Measurements from ENCODE around the gene PRKCA. TPM values are rescaled to one million over a fixed set of nuclear protein-coding genes. Genes with fewer than 3 reads are reported as not detected.

PRKCA gene
- total and polyA plus RNA-seq, 2 experiments from 2014 or later = 6.4 to 35.4 TPM

DNA sequence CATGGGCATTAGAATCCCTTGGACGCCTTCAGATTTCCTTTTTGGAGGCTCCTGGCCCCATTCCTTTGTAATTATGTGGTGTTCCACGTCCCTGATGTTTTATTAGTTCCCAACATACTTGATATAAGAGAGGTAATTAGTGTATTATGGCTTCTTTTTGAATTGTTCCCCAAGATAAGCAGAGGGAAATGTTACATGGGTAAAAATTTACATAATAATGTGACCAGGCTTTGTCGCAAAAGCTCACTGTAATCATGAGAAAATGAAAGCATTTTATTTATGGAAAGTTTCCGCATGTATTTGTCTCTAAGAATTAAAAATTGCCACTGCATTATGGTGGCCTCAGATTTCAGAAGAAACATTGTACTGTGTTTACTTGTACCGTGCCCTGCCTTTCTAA, 177.8 kb downstream of the PRKCA start:
- H3K4me1 ChIP-seq (ENCODE audit: insufficient read depth) = peaks cover 22% of the 10 kb centered on the region
- no peaks in the 10 kb centered on the region; the same call in 1 of the 2 replicates for H3K9me2 ChIP-seq (ENCODE audit: insufficient read depth)
- TF ChIP-seq, protein P1, sequence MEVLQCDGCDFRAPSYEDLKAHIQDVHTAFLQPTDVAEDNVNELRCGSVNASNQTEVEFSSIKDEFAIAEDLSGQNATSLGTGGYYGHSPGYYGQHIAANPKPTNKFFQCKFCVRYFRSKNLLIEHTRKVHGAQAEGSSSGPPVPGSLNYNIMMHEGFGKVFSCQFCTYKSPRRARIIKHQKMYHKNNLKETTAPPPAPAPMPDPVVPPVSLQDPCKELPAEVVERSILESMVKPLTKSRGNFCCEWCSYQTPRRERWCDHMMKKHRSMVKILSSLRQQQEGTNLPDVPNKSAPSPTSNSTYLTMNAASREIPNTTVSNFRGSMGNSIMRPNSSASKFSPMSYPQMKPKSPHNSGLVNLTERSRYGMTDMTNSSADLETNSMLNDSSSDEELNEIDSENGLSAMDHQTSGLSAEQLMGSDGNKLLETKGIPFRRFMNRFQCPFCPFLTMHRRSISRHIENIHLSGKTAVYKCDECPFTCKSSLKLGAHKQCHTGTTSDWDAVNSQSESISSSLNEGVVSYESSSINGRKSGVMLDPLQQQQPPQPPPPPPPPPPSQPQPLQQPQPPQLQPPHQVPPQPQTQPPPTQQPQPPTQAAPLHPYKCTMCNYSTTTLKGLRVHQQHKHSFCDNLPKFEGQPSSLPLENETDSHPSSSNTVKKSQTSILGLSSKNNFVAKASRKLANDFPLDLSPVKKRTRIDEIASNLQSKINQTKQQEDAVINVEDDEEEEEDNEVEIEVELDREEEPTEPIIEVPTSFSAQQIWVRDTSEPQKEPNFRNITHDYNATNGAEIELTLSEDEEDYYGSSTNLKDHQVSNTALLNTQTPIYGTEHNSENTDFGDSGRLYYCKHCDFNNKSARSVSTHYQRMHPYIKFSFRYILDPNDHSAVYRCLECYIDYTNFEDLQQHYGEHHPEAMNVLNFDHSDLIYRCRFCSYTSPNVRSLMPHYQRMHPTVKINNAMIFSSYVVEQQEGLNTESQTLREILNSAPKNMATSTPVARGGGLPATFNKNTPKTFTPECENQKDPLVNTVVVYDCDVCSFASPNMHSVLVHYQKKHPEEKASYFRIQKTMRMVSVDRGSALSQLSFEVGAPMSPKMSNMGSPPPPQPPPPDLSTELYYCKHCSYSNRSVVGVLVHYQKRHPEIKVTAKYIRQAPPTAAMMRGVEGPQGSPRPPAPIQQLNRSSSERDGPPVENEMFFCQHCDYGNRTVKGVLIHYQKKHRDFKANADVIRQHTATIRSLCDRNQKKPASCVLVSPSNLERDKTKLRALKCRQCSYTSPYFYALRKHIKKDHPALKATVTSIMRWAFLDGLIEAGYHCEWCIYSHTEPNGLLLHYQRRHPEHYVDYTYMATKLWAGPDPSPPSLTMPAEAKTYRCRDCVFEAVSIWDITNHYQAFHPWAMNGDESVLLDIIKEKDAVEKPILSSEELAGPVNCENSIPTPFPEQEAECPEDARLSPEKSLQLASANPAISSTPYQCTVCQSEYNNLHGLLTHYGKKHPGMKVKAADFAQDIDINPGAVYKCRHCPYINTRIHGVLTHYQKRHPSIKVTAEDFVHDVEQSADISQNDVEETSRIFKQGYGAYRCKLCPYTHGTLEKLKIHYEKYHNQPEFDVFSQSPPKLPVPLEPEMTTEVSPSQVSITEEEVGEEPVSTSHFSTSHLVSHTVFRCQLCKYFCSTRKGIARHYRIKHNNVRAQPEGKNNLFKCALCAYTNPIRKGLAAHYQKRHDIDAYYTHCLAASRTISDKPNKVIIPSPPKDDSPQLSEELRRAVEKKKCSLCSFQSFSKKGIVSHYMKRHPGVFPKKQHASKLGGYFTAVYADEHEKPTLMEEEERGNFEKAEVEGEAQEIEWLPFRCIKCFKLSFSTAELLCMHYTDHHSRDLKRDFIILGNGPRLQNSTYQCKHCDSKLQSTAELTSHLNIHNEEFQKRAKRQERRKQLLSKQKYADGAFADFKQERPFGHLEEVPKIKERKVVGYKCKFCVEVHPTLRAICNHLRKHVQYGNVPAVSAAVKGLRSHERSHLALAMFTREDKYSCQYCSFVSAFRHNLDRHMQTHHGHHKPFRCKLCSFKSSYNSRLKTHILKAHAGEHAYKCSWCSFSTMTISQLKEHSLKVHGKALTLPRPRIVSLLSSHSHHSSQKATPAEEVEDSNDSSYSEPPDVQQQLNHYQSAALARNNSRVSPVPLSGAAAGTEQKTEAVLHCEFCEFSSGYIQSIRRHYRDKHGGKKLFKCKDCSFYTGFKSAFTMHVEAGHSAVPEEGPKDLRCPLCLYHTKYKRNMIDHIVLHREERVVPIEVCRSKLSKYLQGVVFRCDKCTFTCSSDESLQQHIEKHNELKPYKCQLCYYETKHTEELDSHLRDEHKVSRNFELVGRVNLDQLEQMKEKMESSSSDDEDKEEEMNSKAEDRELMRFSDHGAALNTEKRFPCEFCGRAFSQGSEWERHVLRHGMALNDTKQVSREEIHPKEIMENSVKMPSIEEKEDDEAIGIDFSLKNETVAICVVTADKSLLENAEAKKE (CRISPR knock-in tag; IDR thresholded peaks at IDR 0.05) = no peak
- TF ChIP-seq NANOG (IDR thresholded peaks at IDR 0.05; ENCODE audit: borderline replicate concordance) = no peak
- TF ChIP-seq EZH2 (IDR thresholded peaks at IDR 0.05; ENCODE audit: low read depth, unreplicated experiment) = no peak
- TF ChIP-seq, protein P2, sequence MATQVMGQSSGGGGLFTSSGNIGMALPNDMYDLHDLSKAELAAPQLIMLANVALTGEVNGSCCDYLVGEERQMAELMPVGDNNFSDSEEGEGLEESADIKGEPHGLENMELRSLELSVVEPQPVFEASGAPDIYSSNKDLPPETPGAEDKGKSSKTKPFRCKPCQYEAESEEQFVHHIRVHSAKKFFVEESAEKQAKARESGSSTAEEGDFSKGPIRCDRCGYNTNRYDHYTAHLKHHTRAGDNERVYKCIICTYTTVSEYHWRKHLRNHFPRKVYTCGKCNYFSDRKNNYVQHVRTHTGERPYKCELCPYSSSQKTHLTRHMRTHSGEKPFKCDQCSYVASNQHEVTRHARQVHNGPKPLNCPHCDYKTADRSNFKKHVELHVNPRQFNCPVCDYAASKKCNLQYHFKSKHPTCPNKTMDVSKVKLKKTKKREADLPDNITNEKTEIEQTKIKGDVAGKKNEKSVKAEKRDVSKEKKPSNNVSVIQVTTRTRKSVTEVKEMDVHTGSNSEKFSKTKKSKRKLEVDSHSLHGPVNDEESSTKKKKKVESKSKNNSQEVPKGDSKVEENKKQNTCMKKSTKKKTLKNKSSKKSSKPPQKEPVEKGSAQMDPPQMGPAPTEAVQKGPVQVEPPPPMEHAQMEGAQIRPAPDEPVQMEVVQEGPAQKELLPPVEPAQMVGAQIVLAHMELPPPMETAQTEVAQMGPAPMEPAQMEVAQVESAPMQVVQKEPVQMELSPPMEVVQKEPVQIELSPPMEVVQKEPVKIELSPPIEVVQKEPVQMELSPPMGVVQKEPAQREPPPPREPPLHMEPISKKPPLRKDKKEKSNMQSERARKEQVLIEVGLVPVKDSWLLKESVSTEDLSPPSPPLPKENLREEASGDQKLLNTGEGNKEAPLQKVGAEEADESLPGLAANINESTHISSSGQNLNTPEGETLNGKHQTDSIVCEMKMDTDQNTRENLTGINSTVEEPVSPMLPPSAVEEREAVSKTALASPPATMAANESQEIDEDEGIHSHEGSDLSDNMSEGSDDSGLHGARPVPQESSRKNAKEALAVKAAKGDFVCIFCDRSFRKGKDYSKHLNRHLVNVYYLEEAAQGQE (IDR thresholded peaks at IDR 0.05; ENCODE audit: unreplicated experiment) = no peak
- TF ChIP-seq POLR2AphosphoS5 (IDR thresholded peaks at IDR 0.05; ENCODE audit: low read depth) = no peak
- TF ChIP-seq ETS1 (IDR thresholded peaks at IDR 0.05) = no peak
- no peak for TF ChIP-seq ZNF331 (CRISPR knock-in tag; IDR thresholded peaks at IDR 0.05; ENCODE audit: low read depth)
- TF ChIP-seq CTCF (conservative IDR thresholded peaks at IDR 0.05; ENCODE audit: low read depth in 2 of 2) = no peak
- no peak for TF ChIP-seq CREB1 (CRISPR knock-in tag; IDR thresholded peaks at IDR 0.05; ENCODE audit: low read depth)
- no peak overlapping the region for H3K27ac ChIP-seq (ENCODE audit: low read depth)
- H3K4me3 ChIP-seq = no peak overlapping the region
- no peaks in the 10 kb centered on the region for H3F3A ChIP-seq (replicated peaks; ENCODE audit: low read depth)
- no peaks in the 10 kb centered on the region for H3K27me3 ChIP-seq (ENCODE audit: insufficient read depth)
- DNase-seq (ENCODE audit: low spot score) (no peak), ATAC-seq (no peak)
- H3K4me2 ChIP-seq = 0 out of 2 replicates have a peak overlapping the region, but pooled peaks have one; percentile 6
- Mint-ChIP-seq H3K36me3 (ENCODE audit: low read depth) (no peaks in the 10 kb centered on the region), H3K4me1 (peaks cover 29% of the 10 kb centered on the region), H3K27me3 (ENCODE audit: insufficient read depth, low read depth, poor library complexity) (peaks cover 3% of the 10 kb centered on the region), H3K27ac (no peak overlapping the region), H3K9me3 (peaks cover 7% of the 10 kb centered on the region; the same call in 1 of the 3 replicates), H3K4me3 (no peak overlapping the region)
- no peaks in the 10 kb centered on the region for H3K36me3 ChIP-seq (ENCODE audit: insufficient read depth)
- H2AFZ ChIP-seq = no peak overlapping the region
- no peaks in the 10 kb centered on the region for H3K79me2 ChIP-seq (replicated peaks; ENCODE audit: insufficient read depth)
- no peaks in the 10 kb centered on the region for H4K20me1 ChIP-seq (replicated peaks; ENCODE audit: insufficient read depth)
